ENCODE measurements around the gene RPS17. TPM values are rescaled to one million over a fixed set of nuclear protein-coding genes. Genes with fewer than 3 reads are reported as not detected.

Gene RPS17
- total RNA-seq, 1 experiment from 2014 or later, result 2,241 TPM

DNA sequence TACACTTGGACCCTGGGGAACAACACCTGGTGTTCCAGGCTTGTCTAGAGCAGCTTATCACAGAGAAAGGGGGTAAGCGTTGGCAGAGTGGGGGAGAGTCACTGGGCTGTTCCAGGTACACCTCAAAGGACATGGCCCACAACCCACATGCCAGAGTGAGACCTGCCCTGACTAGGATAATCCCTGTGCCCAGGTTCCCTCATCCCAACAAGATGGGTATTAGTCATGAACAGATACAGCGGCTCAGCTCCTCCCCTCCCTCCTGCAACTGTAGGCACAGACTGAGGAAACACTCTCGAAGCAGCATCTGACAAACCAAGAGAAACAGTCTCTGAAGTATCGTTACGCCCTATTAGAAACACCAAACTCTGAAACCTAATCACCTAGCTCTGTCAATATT is 32.1 kb upstream of the RPS17 start:
- POLR2A ChIA-PET, result interaction anchor here (1.9 kb wide), 1 partner anchor 33 kb away, joined by 7 read pairs; the partner anchor contains the start of gene RPS17
- H3K27me3 Mint-ChIP-seq (ENCODE audit: low read depth), result peaks cover 7% of the 10 kb centered on the region
- H3K27ac Mint-ChIP-seq, result no peak overlapping the region
- CTCF ChIA-PET, result interaction anchor here (1.1 to 2.2 kb wide), 3 partner anchors 13 to 50 kb away, joined by 4 to 8 read pairs (median 6); no protein-coding TSS in a partner anchor
- H3K36me3 Mint-ChIP-seq, result no peaks in the 10 kb centered on the region
- ATAC-seq (no peak), DNase-seq (ENCODE audit: low spot score) (no peak)
- peak overlapping the region; percentile 52; the same call in 1 of the 2 replicates for H3K4me3 Mint-ChIP-seq
- peaks cover 15% of the 10 kb centered on the region for H3K4me1 Mint-ChIP-seq
- no peaks in the 10 kb centered on the region for H3K9me3 Mint-ChIP-seq
- TF ChIP-seq, protein P1, sequence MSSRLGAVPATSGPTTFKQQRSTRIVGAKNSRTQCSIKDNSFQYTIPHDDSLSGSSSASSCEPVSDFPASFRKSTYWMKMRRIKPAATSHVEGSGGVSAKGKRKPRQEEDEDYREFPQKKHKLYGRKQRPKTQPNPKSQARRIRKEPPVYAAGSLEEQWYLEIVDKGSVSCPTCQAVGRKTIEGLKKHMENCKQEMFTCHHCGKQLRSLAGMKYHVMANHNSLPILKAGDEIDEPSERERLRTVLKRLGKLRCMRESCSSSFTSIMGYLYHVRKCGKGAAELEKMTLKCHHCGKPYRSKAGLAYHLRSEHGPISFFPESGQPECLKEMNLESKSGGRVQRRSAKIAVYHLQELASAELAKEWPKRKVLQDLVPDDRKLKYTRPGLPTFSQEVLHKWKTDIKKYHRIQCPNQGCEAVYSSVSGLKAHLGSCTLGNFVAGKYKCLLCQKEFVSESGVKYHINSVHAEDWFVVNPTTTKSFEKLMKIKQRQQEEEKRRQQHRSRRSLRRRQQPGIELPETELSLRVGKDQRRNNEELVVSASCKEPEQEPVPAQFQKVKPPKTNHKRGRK (CRISPR knock-in tag; IDR thresholded peaks at IDR 0.05; ENCODE audit: borderline replicate concordance), result no peak
- TF ChIP-seq NFYB (CRISPR knock-in tag; conservative IDR thresholded peaks at IDR 0.05; ENCODE audit: low read depth), result no peak
- TF ChIP-seq IRF2 (CRISPR knock-in tag; IDR thresholded peaks at IDR 0.05; ENCODE audit: borderline replicate concordance, low read depth), result no peak
- TF ChIP-seq, protein P2, sequence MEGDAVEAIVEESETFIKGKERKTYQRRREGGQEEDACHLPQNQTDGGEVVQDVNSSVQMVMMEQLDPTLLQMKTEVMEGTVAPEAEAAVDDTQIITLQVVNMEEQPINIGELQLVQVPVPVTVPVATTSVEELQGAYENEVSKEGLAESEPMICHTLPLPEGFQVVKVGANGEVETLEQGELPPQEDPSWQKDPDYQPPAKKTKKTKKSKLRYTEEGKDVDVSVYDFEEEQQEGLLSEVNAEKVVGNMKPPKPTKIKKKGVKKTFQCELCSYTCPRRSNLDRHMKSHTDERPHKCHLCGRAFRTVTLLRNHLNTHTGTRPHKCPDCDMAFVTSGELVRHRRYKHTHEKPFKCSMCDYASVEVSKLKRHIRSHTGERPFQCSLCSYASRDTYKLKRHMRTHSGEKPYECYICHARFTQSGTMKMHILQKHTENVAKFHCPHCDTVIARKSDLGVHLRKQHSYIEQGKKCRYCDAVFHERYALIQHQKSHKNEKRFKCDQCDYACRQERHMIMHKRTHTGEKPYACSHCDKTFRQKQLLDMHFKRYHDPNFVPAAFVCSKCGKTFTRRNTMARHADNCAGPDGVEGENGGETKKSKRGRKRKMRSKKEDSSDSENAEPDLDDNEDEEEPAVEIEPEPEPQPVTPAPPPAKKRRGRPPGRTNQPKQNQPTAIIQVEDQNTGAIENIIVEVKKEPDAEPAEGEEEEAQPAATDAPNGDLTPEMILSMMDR (IDR thresholded peaks at IDR 0.05), result no peak
- no peak for TF ChIP-seq SP1 (CRISPR knock-in tag; conservative IDR thresholded peaks at IDR 0.05)
- TF ChIP-seq, protein P3, sequence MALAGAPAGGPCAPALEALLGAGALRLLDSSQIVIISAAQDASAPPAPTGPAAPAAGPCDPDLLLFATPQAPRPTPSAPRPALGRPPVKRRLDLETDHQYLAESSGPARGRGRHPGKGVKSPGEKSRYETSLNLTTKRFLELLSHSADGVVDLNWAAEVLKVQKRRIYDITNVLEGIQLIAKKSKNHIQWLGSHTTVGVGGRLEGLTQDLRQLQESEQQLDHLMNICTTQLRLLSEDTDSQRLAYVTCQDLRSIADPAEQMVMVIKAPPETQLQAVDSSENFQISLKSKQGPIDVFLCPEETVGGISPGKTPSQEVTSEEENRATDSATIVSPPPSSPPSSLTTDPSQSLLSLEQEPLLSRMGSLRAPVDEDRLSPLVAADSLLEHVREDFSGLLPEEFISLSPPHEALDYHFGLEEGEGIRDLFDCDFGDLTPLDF (CRISPR knock-in tag; IDR thresholded peaks at IDR 0.05), result no peak
- TF ChIP-seq, protein P4, sequence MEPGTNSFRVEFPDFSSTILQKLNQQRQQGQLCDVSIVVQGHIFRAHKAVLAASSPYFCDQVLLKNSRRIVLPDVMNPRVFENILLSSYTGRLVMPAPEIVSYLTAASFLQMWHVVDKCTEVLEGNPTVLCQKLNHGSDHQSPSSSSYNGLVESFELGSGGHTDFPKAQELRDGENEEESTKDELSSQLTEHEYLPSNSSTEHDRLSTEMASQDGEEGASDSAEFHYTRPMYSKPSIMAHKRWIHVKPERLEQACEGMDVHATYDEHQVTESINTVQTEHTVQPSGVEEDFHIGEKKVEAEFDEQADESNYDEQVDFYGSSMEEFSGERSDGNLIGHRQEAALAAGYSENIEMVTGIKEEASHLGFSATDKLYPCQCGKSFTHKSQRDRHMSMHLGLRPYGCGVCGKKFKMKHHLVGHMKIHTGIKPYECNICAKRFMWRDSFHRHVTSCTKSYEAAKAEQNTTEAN (CRISPR knock-in tag; IDR thresholded peaks at IDR 0.05), result no peak

DNA sequence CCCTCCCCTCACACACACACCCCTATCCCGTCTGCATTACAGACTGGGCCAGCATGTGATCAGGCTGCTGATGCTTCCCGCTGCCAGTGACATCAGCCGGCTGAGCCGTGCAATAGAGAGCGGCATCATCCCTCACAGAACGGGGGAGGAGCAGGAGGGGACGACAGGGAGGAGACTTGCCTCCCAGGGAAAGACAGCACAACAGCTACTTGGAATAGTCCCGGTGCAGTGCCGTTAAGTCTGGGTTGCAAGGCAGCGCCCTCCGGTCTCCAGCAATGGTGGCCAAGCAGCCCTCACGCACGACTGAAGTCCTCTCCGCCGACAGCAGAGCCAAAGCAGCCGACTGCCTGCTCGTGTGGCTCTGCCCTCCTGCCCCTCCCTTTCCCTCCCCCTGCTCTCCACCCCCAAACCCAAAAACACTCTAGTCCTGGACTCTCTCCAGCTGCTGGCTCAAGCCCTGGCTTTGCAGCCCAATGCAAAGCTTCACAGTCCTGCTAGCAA is 31.5 kb upstream of the RPS17 start:
- H3K4me1 Mint-ChIP-seq, result peaks cover 15% of the 10 kb centered on the region
- H3K27ac Mint-ChIP-seq, result no peak overlapping the region
- DNase-seq (ENCODE audit: low spot score) (peak; percentile 61), ATAC-seq (peak; percentile 90)
- H3K36me3 Mint-ChIP-seq, result no peaks in the 10 kb centered on the region
- peak overlapping the region; percentile 52 for H3K4me3 Mint-ChIP-seq
- no peaks in the 10 kb centered on the region for H3K9me3 Mint-ChIP-seq
- ChIA-PET CTCF (interaction anchor here (1.7 to 2.2 kb wide), 2 partner anchors 13 to 41 kb away, joined by 6 to 8 read pairs; no protein-coding TSS in a partner anchor), POLR2A (interaction anchor here (0.6 to 1.9 kb wide), 2 partner anchors 25 to 32 kb away, joined by 5 to 7 read pairs; partner anchors contain the start of gene RPS17)
- H3K27me3 Mint-ChIP-seq (ENCODE audit: low read depth), result peaks cover 7% of the 10 kb centered on the region
- TF ChIP-seq SP1 (CRISPR knock-in tag; conservative IDR thresholded peaks at IDR 0.05) (no peak), NFATC4 (CRISPR knock-in tag; IDR thresholded peaks at IDR 0.05) (no peak), FOXP1 (CRISPR knock-in tag; IDR thresholded peaks at IDR 0.05; ENCODE audit: borderline replicate concordance) (peak; percentile 79; the same call in 1 of the 2 replicates), ZNF317 (CRISPR knock-in tag; IDR thresholded peaks at IDR 0.05; ENCODE audit: borderline replicate concordance, low read depth) (no peak), FOXJ3 (CRISPR knock-in tag; IDR thresholded peaks at IDR 0.05; ENCODE audit: borderline replicate concordance) (no peak)
- TF ChIP-seq, protein P5, sequence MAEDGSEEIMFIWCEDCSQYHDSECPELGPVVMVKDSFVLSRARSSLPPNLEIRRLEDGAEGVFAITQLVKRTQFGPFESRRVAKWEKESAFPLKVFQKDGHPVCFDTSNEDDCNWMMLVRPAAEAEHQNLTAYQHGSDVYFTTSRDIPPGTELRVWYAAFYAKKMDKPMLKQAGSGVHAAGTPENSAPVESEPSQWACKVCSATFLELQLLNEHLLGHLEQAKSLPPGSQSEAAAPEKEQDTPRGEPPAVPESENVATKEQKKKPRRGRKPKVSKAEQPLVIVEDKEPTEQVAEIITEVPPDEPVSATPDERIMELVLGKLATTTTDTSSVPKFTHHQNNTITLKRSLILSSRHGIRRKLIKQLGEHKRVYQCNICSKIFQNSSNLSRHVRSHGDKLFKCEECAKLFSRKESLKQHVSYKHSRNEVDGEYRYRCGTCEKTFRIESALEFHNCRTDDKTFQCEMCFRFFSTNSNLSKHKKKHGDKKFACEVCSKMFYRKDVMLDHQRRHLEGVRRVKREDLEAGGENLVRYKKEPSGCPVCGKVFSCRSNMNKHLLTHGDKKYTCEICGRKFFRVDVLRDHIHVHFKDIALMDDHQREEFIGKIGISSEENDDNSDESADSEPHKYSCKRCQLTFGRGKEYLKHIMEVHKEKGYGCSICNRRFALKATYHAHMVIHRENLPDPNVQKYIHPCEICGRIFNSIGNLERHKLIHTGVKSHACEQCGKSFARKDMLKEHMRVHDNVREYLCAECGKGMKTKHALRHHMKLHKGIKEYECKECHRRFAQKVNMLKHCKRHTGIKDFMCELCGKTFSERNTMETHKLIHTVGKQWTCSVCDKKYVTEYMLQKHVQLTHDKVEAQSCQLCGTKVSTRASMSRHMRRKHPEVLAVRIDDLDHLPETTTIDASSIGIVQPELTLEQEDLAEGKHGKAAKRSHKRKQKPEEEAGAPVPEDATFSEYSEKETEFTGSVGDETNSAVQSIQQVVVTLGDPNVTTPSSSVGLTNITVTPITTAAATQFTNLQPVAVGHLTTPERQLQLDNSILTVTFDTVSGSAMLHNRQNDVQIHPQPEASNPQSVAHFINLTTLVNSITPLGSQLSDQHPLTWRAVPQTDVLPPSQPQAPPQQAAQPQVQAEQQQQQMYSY (CRISPR knock-in tag; IDR thresholded peaks at IDR 0.05), result no peak
- TF ChIP-seq, protein P6, sequence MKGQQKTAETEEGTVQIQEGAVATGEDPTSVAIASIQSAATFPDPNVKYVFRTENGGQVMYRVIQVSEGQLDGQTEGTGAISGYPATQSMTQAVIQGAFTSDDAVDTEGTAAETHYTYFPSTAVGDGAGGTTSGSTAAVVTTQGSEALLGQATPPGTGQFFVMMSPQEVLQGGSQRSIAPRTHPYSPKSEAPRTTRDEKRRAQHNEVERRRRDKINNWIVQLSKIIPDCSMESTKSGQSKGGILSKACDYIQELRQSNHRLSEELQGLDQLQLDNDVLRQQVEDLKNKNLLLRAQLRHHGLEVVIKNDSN (CRISPR knock-in tag; IDR thresholded peaks at IDR 0.05), result peak; percentile 74; the same call in 1 of the 2 replicates
- TF ChIP-seq, protein P7, sequence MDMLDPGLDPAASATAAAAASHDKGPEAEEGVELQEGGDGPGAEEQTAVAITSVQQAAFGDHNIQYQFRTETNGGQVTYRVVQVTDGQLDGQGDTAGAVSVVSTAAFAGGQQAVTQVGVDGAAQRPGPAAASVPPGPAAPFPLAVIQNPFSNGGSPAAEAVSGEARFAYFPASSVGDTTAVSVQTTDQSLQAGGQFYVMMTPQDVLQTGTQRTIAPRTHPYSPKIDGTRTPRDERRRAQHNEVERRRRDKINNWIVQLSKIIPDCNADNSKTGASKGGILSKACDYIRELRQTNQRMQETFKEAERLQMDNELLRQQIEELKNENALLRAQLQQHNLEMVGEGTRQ (CRISPR knock-in tag; IDR thresholded peaks at IDR 0.05), result peak; percentile 77
- TF ChIP-seq, protein P8, sequence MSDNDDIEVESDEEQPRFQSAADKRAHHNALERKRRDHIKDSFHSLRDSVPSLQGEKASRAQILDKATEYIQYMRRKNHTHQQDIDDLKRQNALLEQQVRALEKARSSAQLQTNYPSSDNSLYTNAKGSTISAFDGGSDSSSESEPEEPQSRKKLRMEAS (CRISPR knock-in tag; IDR thresholded peaks at IDR 0.05), result peak; percentile 40; the same call in 1 of the 2 replicates
- TF ChIP-seq, protein P9, sequence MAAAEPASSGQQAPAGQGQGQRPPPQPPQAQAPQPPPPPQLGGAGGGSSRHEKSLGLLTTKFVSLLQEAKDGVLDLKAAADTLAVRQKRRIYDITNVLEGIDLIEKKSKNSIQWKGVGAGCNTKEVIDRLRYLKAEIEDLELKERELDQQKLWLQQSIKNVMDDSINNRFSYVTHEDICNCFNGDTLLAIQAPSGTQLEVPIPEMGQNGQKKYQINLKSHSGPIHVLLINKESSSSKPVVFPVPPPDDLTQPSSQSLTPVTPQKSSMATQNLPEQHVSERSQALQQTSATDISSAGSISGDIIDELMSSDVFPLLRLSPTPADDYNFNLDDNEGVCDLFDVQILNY (CRISPR knock-in tag; IDR thresholded peaks at IDR 0.05), result no peak

Measured in WTC11 (cell line).